8988T (cell line): Measurements from ENCODE around the gene BLVRA.
"Not testable (repeated sequence)": the region's sequence is repeated elsewhere in the genome, so short reads cannot be mapped to it uniquely, and the experiment has no call there.

Experiments
- DNase-seq: peaks from one replicate; pipeline ENCODE4 v3.0.0; 2011

The BLVRA gene, protein sequence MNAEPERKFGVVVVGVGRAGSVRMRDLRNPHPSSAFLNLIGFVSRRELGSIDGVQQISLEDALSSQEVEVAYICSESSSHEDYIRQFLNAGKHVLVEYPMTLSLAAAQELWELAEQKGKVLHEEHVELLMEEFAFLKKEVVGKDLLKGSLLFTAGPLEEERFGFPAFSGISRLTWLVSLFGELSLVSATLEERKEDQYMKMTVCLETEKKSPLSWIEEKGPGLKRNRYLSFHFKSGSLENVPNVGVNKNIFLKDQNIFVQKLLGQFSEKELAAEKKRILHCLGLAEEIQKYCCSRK

DNA sequence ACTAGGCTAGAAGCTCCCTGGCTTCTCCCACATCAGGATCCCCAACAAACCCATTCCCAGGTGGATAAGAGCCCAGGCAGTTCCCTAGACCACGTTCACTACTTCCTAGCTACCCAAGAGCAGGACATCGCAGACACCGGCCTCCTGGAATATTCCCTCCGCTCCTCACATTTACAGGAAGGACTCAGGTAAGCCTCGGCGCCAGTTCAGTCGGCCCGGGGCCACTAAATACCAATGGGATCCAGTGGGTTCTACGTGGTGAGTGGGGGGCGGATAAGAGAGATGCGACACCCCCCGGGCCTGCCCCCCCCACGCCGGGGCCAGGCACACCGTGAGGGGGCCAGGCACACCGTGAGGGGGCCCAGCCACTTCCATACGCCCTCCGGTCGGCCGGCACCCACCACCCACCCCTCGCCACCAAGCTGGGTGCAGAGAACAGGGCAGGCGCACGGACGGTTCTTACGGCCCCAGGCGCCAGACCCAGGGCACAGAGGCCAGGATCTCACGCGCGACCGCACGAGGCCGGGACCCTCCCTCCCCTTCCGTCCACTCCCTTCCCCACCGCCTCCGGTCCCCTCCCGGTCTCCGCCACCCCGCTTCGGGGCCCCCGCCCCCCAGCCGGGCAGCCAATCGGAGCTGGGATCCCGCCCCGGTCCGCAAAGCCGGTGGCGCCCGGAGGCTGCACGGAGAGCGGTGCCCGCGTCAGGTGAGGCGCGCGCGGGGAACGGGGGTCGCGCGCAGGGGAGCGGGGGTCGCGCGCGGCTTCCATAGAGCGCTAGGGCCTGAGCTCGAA, at the start of gene BLVRA:
TSS of gene BLVRA (plus strand) at position 652 of the 793 bp plus-strand sequence. CDS start 12,479 bp downstream, outside the sequence.
- DNase-seq: peak; percentile 65

DNA sequence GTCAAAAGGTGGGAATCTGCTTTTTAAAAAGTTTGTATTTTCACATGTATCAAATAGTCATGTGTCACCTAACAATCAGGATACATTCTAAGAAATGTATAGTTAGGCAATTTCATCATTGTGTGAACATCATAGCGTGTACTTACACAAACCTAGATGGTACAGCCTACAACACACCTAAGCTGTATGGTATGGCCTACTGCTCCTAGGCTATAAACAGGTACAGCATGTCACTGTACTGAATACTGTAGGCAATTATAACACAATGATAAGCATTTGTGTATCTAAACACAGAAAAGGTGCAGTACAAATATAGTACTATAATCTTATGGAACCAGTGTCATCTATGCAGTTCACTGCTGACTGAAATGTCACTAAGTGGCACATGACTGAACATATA, 47.0 kb upstream of the BLVRA start:
- DNase-seq: no peak

DNA sequence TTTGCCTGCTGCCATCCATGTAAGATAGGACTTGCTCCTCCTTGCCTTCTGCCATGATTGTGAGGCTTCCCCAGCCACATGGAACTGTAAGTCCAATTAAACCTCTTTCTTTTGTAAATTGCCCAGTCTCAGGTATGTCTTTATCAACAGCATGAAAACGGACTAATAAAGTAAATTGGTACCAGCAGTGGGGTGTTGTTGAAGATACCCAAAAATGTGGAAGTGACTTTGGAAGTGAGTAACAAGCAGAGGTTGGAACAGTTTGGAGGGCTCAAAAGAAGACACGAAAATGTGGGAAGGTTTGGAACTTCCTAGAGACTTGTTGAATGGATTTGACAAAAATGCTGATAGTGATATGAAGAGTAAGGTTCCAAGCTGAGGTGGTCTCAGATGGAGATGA, 42.5 kb upstream of the BLVRA start:
- not testable (repeated sequence) for DNase-seq

DNA sequence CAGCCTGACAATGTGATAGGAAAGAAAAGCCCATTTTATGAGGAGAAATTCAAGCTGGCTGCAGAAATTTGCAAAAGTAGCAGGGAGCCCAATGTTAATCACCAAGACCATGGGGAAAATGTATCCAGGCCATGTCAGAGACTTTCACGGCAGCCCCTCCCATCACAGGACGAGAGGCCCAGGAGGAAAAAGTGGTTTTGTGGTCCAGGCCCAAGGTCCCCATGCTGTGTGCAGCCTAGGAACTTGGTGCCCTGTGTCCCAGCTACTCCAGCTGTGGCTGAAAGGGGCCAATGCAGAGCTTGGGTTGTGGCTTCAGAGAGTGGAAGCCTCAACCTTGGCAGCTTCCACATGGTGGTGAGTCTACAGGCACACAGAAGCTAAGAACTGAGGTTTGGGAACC, 41.9 kb upstream of the BLVRA start:
- DNase-seq: no peak

DNA sequence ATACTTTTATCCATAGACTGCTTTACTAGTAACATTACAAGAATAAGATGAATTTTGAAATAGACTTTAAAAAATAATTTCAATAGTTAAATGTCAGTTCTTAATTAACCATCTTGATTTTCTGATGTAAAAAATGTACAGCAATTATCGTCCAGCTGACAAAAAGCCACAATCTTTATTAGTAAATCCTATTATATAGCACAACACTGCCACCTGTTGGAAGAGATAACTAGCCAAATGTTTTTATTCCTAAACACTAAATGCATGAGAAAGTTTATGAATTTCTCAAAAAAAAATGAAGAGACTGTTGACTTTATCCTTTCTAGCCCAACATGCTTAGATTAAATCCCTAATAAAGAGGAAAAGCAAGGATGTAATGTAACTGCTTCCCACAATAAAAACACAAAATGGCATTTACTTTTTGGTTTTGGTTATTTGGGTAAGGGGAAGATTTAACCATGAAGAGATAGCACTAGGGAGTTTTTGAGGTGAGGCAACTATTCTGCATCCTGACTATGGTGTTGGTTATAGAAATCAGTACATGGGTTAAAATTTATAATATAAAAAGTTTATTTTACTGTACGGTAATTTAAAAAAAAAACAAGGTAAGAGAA, 37.2 kb upstream of the BLVRA start:
- no peak for DNase-seq

DNA sequence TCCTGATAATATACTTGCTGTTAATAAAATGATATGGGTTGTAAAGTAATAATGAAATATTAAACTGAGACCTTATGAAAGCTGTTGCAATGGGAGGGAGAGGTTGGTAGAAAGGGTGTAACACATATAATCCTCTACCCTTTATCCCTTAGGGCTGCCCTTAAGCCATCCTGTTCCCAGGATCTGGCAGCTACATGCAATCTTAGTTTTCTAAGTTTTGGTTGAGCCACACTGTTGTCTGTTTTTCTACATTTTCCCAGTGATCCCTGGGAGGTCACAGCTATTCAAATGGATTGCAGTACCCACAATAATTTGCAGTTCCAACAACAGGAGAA, 35.5 kb upstream of the BLVRA start:
- no peak for DNase-seq

DNA sequence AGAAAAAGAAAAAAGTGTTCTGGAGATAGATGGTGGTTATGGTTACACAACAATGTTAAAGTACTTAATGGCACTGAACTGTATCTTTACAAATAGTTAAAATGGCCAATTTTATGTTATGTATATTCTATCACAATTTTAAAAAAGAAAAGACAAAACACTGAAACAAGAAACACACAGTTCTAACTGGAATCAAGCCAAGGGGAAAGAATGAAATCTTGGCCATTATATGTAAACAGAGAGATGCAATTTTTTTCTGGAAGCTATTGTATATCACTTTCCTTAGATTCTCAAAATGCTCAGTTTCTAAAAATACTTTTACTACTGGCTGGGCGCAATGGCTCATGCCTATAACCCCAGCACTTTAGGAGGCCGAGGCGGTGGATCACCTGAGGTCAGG, 33.2 kb upstream of the BLVRA start:
- DNase-seq: no peak

DNA sequence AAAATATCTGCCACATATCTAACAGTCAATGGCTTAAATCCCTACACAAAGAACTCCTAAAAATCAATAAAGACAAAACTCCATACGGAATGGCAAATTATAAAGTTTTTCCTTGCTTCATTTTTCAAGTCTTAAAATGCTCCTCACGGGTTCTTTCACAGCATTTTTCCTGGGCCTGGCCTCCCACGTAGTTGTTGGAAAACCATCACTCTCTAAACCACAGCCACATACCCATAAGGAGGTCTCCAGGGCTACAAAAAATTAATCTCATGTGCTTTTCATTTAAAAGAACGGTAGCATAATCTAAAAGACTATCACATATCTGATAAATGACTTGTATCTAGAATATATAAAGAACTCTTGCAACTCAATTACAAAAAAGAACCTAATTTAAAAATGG, 32.0 kb upstream of the BLVRA start:
- no peak for DNase-seq

DNA sequence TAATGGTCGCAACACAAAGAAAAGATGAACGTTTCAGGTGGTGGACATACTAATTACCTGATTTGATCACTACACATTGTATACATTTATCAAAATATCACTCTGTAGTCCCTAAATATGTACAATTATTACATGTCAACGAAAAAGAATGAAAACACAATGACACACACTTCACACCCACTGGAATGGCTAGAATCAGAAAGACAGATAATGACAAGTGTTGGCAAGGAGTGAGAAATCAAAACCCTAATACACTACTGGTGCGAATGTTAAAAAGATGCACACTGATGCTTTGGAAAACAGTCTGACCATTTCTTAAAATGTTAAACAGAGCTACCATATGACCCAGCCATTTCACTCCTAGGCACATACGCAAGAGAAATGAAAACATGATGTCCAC, 31.5 kb upstream of the BLVRA start:
- no peak for DNase-seq

DNA sequence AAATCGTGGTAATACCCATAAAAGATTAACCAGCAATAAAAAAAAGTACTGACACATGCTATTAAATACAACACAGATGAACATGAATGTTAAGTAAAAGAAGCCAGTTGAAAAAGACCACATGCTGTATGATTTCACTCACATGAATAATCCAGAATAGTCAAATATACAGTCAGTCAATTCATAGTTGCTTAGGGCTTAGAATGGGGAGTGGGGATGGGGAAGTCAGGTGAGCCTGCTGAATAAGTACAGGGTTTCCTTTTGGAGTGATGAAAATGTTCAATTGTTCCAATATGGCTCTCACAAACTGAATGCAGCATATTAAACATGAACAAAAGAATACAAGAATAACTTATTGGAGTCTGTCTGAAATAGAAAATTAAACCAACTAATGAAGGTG, 31.0 kb upstream of the BLVRA start:
- DNase-seq: no peak

DNA sequence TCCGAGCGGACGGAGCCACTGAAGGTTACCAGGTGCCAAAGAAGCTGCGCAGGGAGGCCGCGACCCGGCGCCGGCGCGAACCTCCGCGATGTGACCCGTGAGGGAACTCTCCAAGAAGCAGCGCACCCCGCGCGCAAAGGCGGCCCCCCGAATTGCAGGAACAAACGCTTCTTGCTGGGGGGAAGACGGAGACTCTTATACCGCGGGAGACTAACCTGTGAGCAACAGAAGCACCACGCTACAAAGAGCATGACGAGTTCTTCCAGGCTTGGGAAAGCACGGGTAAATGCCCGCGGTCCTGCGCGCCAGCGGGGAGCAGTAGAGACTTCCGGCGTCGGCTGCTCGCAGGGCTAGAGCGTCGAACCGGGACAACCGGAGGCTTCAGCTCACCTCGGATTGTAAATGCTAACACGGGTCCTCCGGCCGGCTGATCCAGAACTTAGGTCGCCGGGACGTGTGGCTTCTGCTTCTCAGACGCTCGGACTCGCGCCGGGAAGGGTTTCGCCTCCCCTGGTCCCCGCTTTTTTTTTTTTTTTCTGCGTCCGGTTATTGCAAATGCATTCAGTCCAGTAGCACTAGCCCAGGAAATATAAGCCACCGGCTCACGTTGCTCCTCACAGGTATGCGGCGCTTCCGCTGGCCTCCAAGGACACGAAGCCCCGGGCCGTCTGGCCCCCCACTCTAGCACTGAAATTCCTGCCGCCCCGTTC, 29.1 kb upstream of the BLVRA start, which contains the start of gene COA1:
TSS of gene COA1 (minus strand) at position 310 of the 710 bp plus-strand sequence. CDS start 80,909 bp downstream, outside the sequence.
- peak; percentile 34 for DNase-seq

DNA sequence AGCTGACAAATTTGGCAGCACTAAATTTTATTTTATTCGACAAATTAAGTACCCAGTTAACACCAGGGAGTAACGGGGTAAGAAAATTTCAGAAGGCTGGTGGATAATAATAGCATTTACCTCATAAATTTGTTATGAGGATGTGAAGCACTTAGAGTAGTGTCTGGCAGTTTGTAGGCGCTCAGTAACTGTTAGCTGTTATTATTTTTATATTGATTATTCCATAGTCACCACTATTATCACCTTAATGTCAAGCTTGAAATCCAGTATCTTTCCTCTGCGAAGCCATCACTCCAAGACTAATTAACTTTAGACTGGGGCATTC, 28.6 kb upstream of the BLVRA start:
- no peak for DNase-seq

DNA sequence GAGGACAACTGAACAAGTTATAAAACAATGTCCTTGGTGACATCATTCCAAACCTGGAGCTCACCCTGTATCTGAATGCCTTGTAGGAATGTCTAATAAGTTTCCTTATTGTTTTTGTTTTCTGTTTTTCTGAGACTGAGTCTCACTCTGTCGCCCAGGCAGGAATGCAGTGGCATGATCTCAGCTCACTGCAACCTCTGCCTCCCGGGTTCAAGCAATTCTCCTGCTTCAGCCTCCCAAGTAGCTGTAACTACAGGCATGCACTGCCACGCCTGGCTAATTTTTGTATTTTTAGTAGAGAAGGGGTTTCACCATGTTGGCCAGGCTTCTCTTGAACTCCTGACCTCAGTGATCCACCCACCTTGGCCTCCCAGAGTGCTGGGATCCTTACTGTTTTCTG, 27.0 kb upstream of the BLVRA start:
- DNase-seq: not testable (repeated sequence)

DNA sequence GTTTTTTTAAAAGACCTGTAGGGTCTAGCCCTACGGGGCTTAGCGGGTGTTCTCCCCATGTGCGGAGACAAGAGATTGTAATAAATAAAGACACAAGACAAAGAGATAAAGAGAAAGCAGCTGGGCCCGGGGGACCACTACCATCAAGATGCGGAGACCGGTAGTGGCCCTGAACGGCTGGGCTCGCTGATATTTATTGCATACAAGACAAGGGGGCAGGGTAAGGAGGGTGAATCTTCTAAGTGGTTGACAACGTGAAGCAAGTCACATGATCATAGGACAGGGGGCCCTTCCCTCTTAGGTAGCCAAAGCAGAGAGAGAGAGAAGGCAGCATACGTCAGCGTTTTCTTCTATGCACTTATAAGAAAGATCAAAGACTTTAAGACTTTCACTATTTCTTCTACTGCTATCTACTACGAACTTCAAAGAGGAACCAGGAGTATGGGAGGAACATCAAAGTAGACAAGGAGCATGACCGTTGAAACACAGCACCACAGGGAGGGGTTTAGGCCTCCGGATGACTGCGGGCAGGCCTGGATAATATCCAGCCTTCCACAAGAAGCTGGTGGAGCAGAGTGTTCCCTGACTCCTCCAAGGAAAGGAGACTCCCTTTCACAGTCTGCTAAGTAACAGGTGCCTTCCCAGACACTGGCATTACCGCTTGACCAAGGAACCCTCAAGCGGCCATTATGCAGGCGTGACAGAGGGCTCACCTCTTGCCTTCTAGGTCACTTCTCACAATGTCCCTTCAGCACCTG, 23.7 kb upstream of the BLVRA start:
- not testable (repeated sequence) for DNase-seq

DNA sequence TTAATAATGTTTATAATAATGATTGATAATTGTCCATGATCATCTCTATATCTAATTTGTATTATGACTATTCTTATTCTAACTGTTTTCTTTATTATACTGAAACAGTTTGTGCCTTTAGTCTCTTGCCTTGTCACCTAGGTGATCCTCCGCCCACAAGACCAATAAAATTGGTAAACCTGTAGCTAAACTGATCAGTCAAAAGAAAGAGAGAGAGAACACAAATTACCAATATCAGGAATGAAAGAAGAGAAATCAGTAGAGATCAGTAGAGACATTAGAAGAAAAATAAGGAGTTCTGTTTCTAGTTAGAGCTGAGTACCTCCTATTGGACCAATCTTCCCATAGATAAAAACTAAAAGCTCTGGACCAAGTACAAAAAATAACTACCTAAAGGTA, 23.1 kb upstream of the BLVRA start:
- DNase-seq: no peak

DNA sequence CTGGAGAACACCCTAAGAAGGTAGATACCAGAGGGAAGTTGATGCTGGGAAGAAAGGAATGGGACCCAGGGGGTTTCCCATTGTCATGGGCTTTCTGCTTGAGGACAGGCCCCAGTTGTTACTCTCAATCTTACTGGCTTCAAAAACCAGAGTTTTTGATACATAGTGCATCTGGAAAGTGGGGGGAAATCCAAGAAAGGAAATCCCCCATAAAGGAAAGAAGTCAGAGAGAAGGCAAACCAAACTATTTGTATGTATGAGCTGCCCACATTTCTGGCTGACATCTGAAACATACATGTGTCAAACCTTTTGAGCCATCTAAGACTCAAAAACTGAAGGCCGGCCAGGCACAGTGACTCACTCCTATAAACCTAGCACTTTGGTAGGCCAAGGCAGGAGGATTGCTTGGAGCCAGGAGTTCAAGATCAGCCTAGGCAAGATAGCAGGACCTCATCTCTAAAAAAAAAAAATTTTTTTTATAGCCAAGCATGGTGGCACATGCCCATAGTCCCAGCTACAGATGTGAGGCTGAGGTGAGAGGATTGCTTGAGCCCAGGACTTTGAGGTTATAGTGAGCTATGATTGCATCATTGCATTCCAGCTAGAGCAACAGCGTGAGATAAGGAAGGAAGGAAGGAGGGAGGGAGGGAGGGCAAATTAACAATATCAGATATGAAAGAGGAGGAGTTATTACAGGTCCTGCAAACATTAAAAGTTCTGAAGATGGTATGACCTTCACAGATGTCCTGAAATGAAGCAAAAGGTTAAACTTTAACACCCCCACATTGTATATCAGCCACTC, 22.5 kb upstream of the BLVRA start:
- no peak for DNase-seq

DNA sequence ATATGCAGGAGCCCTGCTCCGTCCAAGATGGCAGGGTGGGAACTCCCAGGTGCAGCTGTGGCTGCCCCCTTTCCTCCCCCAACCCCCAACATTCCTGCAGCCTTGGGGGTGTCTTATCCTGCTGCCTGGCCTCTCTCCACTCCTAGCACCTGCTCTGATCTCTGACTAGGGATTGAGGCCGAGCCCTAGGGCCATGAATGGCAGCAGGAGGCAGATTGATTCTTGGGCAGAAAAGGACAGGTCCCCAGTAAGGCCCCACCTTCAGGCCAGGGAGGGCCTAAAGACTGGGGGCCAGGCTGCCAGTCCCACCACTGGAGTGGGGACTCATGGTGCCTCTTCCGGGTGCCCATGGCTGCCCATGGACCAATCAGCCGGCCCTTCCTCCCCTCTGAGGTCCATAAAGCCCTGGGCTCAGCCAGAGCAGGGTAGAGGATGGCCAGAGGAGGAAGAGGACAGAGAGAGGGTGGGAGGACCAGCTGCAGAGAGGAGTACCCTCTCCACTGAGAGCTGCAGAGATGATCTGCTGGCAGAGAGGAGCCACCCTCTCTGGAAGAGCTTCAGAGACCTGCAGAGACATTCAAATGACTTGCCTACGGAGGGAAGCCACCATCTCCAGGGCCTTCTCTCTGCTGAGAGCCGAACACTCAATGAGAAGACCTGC, 20.9 kb upstream of the BLVRA start:
- no peak for DNase-seq

DNA sequence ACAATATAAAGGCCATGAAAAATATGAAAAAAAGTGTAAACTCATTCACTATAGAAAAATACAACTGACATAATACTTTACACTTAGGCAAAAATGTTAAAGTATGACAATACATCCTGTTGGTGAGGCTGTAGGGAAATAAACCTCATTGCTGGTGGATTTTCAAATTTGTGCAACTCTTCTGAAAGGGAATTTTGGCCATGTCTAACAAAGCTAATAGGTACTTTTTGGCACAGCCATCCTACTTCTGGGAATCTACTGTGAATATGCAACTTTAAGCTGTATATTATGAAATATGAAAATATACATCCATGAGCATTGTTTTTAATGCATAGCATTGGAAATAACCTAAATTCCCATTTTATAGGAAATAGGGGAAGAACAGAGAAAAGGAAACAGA, 15.8 kb upstream of the BLVRA start:
- no peak for DNase-seq

DNA sequence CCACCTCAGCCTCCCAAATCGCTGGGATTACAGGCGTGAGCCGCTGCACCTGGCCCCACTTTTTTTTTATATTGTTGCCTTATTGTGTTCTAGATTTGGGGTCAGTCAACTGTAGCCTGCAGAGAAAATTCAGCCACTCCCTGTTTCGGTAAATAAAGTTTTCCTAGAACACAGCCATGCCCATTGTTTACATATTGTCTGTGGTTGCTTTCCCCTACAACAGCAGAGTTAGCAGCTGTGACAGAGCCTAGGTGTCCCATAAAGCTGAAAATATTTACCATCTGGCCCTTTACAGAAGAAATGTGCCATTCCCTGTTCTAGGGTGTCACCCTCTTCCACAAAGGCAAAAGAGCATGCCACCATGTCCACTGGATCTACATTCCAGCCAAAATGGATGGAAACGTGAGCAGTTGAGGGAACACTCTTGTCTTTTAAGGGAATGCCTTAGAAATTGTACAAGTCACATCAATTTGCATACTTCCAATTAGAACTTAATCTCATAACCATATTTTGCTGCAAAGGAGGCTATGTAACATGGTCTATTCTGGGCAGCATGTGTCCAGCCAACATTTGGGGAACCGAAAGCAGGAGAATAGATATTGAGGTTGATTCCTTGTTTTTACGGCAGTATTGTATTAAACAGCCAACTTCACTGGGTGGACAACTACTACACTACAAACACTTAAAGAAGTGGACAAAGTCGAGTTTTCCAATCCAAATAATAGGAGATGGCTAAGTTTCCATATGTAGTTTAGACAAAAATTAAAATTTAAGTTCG, 11.0 kb upstream of the BLVRA start:
- no peak for DNase-seq

DNA sequence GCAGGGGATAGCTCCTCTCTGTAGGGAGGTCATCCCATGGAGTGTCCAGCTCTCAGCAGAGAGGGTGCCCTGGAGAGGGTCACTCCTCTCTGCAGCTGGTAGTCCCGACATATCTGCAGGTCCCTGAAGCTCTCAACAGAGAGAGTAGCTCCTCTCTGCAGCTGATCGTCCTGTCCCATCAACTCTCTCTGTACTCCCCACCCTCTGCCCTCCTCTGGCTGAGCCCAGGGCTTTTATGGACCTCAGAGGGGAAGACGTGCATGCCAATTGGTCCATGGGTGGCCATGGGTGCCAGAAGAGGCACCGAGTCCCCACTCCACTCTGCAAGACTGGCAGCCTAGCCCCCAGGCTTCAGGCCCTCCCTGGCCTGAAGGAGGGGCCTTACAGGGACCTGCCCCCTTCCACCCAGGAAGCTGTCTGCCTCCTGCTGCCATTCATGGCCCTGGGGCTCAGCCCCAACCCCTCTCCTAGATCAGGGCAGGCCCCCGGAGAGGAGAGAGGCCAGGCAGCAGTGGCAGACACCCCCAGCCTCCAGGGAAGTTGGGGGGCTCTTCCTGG, 9.0 kb upstream of the BLVRA start:
- DNase-seq: no peak
